ENCODE measurements around the gene TTC12. TPM values are rescaled to one million over a fixed set of nuclear protein-coding genes. Genes with fewer than 3 reads are reported as not detected.

TTC12 gene
- total and polyA plus RNA-seq, 2 of the 8 experiments (the other 6 are each of a cell fraction or from before 2014, with no cell fraction given), result 4.7 to 9.0 TPM

DNA sequence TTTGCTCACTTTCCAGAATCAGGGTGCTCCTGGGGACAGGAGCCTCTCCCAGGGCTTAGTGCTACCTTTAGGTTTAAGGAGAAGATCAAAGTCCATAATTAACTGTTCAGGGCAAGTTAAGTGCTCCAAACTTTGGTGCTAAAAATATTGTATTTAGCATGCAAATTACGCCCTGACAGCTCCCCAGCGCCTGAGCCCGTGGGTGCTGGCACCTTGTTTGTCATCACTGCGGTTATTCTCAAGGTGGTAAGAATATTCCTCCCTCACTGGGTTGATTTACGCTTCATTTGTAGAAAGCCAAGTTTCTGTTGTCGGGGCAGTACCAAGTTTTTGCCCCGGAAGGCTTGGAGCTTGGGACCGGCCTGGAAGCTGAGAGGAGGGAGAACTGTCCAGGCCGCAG is 94.5 kb downstream of the TTC12 start:
- Histone ChIP-seq H2AK5ac (ENCODE audit: low read depth, low read length) (no peak overlapping the region), H2BK12ac (ENCODE audit: low read depth, low read length) (no peak overlapping the region), H3K79me2 (ENCODE audit: control insufficient read depth in 1 of 2, insufficient read depth in 2 of 2, low read length in 2 of 2) (no peaks in the 10 kb centered on the region), H4K20me1 (replicated peaks in 1 of 2; ENCODE audit: control insufficient read depth in 1 of 2, insufficient read depth in 2 of 2, low read length in 2 of 2) (no peaks in the 10 kb centered on the region), H4K91ac (replicated peaks; ENCODE audit: insufficient read length, low read length) (peak overlapping the region; percentile 35), H4K5ac (ENCODE audit: insufficient read length, low read depth, low read length) (no peak overlapping the region), H3K4me2 (ENCODE audit: insufficient read depth in 1 of 2, low read depth in 2 of 2, low read length in 2 of 2) (no peak overlapping the region), H3K23me2 (ENCODE audit: low read depth, low read length) (no peaks in the 10 kb centered on the region), H3K36me3 (ENCODE audit: control insufficient read depth in 2 of 4, insufficient read depth in 4 of 4, low read length in 3 of 4) (no peaks in the 10 kb centered on the region), H3K9me3 (ENCODE audit: insufficient read depth in 2 of 2, low read depth in 1 of 2, low read length in 1 of 2) (no peaks in the 10 kb centered on the region), H3K4me3 (ENCODE audit: extremely low read depth in 1 of 4, insufficient read depth in 2 of 4, low read depth in 3 of 4, low read length in 4 of 4) (no peak overlapping the region), H3K14ac (ENCODE audit: insufficient read length) (no peak overlapping the region), H3K18ac (ENCODE audit: extremely low read depth, low read length) (no peak overlapping the region), H3K56ac (replicated peaks; ENCODE audit: insufficient read length, low read depth, low read length) (no peak overlapping the region), H2BK120ac (replicated peaks; ENCODE audit: low read depth, low read length) (no peak overlapping the region), H3K79me1 (ENCODE audit: low read depth, low read length) (no peaks in the 10 kb centered on the region), H2BK15ac (ENCODE audit: low read length) (no peak overlapping the region), H3K27ac (ENCODE audit: low read depth, low read length) (no peak overlapping the region), H3K4me1 (replicated peaks in 1 of 4; ENCODE audit: control insufficient read depth in 3 of 4, insufficient read depth in 4 of 4, low read length in 3 of 4) (no peaks in the 10 kb centered on the region), H3K23ac (ENCODE audit: insufficient read length) (no peak overlapping the region), H4K8ac (ENCODE audit: extremely low read depth, insufficient read depth, low read length) (no peak overlapping the region), H3K9ac (replicated peaks in 1 of 4; ENCODE audit: extremely low read depth in 1 of 4, low read depth in 3 of 4, low read length in 3 of 4) (no peak overlapping the region), H3K4ac (replicated peaks; ENCODE audit: insufficient read length, low read depth, low read length) (no peak overlapping the region), H2AFZ (ENCODE audit: low read length) (no peak overlapping the region), H2BK20ac (ENCODE audit: low read length) (no peak overlapping the region), H2BK5ac (ENCODE audit: low read depth, low read length) (no peak overlapping the region), H3K27me3 (replicated peaks in 1 of 4; ENCODE audit: control insufficient read depth in 3 of 4, extremely low read depth in 1 of 4, insufficient read depth in 3 of 4, low read length in 3 of 4) (no peaks in the 10 kb centered on the region)
- WGBS, 2 experiments (ENCODE audit: extremely low coverage in 1 of 2, insufficient coverage in 1 of 2, insufficient read length in 1 of 2, insufficient replicate concordance in 2 of 2, low coverage in 1 of 2, low lambda C conversion rate in 2 of 2, missing lambda C conversion rate in 1 of 2), result 80% methylated on average over 8 of the region's 9 CpGs; no CpG with 5 or more reads in 1 of the 2 experiments
- ChIA-PET CTCF (ENCODE audit: partially characterized antibody) (interaction anchor here (0.5 kb wide), 1 partner anchor 1236 kb away, joined by 5 read pairs; no protein-coding TSS in a partner anchor), POLR2A (ENCODE audit: partially characterized antibody) (no interaction called here)
- DNase-seq (ENCODE audit: low read depth in 1 of 2, low spot score in 2 of 2) (no peak), FAIRE-seq (no peak)
- TF ChIP-seq NANOG (IDR thresholded peaks at IDR 0.05; ENCODE audit: insufficient read depth, low read depth, low read length, poor library complexity, severe bottlenecking), result no peak
- TF ChIP-seq GABPA (IDR thresholded peaks at IDR 0.05; ENCODE audit: borderline replicate concordance, insufficient read depth, low read length), result no peak
- TF ChIP-seq EP300 (IDR thresholded peaks at IDR 0.05; ENCODE audit: borderline replicate concordance in 1 of 2, low read depth in 2 of 2, low read length in 2 of 2), result no peak
- no peak for TF ChIP-seq CHD1 (IDR thresholded peaks at IDR 0.05; ENCODE audit: low read depth, low read length)
